IMR-90 (cell line): Measurements from ENCODE around the gene TNKS1BP1. TPM values are rescaled to one million over a fixed set of nuclear protein-coding genes. Genes with fewer than 3 reads are reported as not detected.

Source experiments
- ATAC-seq: fragments of 200-7000 bp; cut with Tn5 transposase; 2 replicates; pipeline ENCODE4 v1.9.1; 2020; ENCODE audit warnings: low read depth, mild to moderate bottlenecking, moderate library complexity
- BruUV-seq: library from RNA; stranded (reverse); fragments of 400-500 nt; replicated peaks from 2 replicates; lab custom pipeline; 2021; lab: Mats Ljungman, UMichigan
- CTCF ChIA-PET: fragments of 300-600 bp; formaldehyde crosslinking; extraction: SDS; loops from one replicate; lab custom pipeline; 2021; ENCODE audit warnings: antibody characterized with exemption; lab: Yijun Ruan, JAX
- POLR2A ChIA-PET: fragments of 300-600 bp; sonication (Branson Sonifier 250); formaldehyde crosslinking; loops from one replicate; lab custom pipeline; 2022; ENCODE audit warnings: antibody characterized with exemption; ENCODE audit not compliant: unreplicated experiment; lab: Charles Lee
- DNase-seq: peaks from one replicate; pipeline ENCODE4 v3.0.0; 2013
- H2AFZ ChIP-seq: replicated peaks from 2 replicates; pipeline ENCODE3; 2013; ENCODE audit warnings: low read length, mild to moderate bottlenecking; ENCODE audit not compliant: poor library complexity
- H2AK5ac ChIP-seq: 2 replicates; pipeline ENCODE4 v1.6.1; 2013; ENCODE audit warnings: low read depth, low read length, inconsistent platforms
- H2AK9ac ChIP-seq: replicated peaks from 2 replicates; pipeline ENCODE3; 2013; ENCODE audit warnings: mild to moderate bottlenecking, low read depth, low read length, moderate library complexity; ENCODE audit not compliant: poor library complexity
- H2BK120ac ChIP-seq: 2 replicates; pipeline ENCODE4 v1.6.1; 2013; ENCODE audit warnings: low read depth, low read length, inconsistent platforms
- H2BK15ac ChIP-seq: 3 replicates; pipeline ENCODE4 v1.6.1; 2013; ENCODE audit warnings: low read depth, low read length, inconsistent platforms
- H2BK20ac ChIP-seq: 2 replicates; pipeline ENCODE4 v1.6.1; 2013; ENCODE audit warnings: low read depth, mild to moderate bottlenecking, inconsistent platforms, low read length, moderate library complexity
- H2BK5ac ChIP-seq: 2 replicates; pipeline ENCODE4 v1.6.1; 2013; ENCODE audit warnings: mild to moderate bottlenecking, low read depth, low read length, inconsistent platforms; ENCODE audit not compliant: poor library complexity, severe bottlenecking
- H3K14ac ChIP-seq: replicated peaks from 2 replicates; pipeline ENCODE4 v1.6.1; 2013; ENCODE audit warnings: low read depth, low read length, inconsistent platforms
- H3K18ac ChIP-seq: 2 replicates; pipeline ENCODE4 v1.6.1; 2013; ENCODE audit warnings: low read depth, low read length, control low read depth
- H3K23ac ChIP-seq: 2 replicates; pipeline ENCODE4 v1.6.1; 2013; ENCODE audit warnings: low read depth, low read length, inconsistent platforms
- H3K27ac ChIP-seq: 2 replicates; pipeline ENCODE4 v1.5.1; 2013; ENCODE audit warnings: mild to moderate bottlenecking, control low read depth, low read length; ENCODE audit not compliant: insufficient read depth
- H3K27me3 ChIP-seq: 2 replicates; pipeline ENCODE4 v1.6.1; 2013; ENCODE audit warnings: low read length; ENCODE audit not compliant: control insufficient read depth, insufficient read depth
- H3K36me3 ChIP-seq: 2 replicates; pipeline ENCODE4 v1.6.1; 2013; ENCODE audit warnings: low read length, mixed read lengths; ENCODE audit not compliant: control insufficient read depth, insufficient read depth
- H3K4ac ChIP-seq: 2 replicates; pipeline ENCODE4 v1.6.1; 2013; ENCODE audit warnings: low read depth, low read length, inconsistent platforms
- H3K4me1 ChIP-seq: 2 replicates; pipeline ENCODE4 v1.6.1; 2013; ENCODE audit warnings: low read length, mixed read lengths; ENCODE audit not compliant: control insufficient read depth, insufficient read depth
- H3K4me2 ChIP-seq: 2 replicates; pipeline ENCODE4 v1.6.1; 2013; ENCODE audit warnings: low read depth, mild to moderate bottlenecking, control low read depth, low read length, moderate library complexity
- H3K4me3 ChIP-seq: 2 replicates; pipeline ENCODE4 v1.5.1; 2013; ENCODE audit warnings: low read depth, mild to moderate bottlenecking, control low read depth, low read length, moderate library complexity; ENCODE audit not compliant: insufficient read depth
- H3K56ac ChIP-seq: 2 replicates; pipeline ENCODE4 v1.6.1; 2013; ENCODE audit warnings: low read length, inconsistent platforms; ENCODE audit not compliant: insufficient read depth; ENCODE audit errors: extremely low read depth
- H3K79me1 ChIP-seq, 2 experiments: 2 replicates each; pipeline ENCODE4 v1.6.1; 2013; ENCODE audit warnings: low read length in 2 of 2, inconsistent platforms in 1 of 2, low read depth in 1 of 2
- H3K9ac ChIP-seq: 2 replicates; pipeline ENCODE4 v1.6.1; 2013; ENCODE audit warnings: low read depth, low read length, control low read depth
- H3K9me1 ChIP-seq: 2 replicates; pipeline ENCODE4 v1.6.1; 2013; ENCODE audit warnings: low read length, inconsistent platforms; ENCODE audit not compliant: insufficient read depth
- H3K9me3 ChIP-seq: 2 replicates; pipeline ENCODE4 v1.6.1; 2013; ENCODE audit warnings: low read length; ENCODE audit not compliant: control insufficient read depth, insufficient read depth
- H4K20me1 ChIP-seq: 2 replicates; pipeline ENCODE4 v1.6.1; 2013; ENCODE audit warnings: low read length, inconsistent platforms; ENCODE audit not compliant: insufficient read depth
- H4K5ac ChIP-seq: 2 replicates; pipeline ENCODE4 v1.6.1; 2013; ENCODE audit warnings: mild to moderate bottlenecking, low read depth, low read length, control low read depth
- H4K8ac ChIP-seq, 2 experiments: 2 replicates each; pipeline ENCODE4 v1.6.1; 2013; ENCODE audit warnings: low read depth in 2 of 2, low read length in 2 of 2, control low read depth in 1 of 2, inconsistent platforms in 1 of 2
- H4K91ac ChIP-seq: 2 replicates; pipeline ENCODE4 v1.6.1; 2013; ENCODE audit warnings: low read depth, low read length, inconsistent platforms; ENCODE audit not compliant: insufficient read depth
- CEBPB ChIP-seq: IDR thresholded peaks from 2 replicates; pipeline ENCODE4 v1.6.1; 2012; ENCODE audit warnings: low read depth, low read length, improper control_type of control experiment
- CHD1 ChIP-seq: IDR thresholded peaks from 2 replicates; pipeline ENCODE4 v1.6.1; 2012; ENCODE audit warnings: low read depth, low read length, improper control_type of control experiment
- FOS ChIP-seq: fragments of 150-350 bp; IDR thresholded peaks from 2 replicates; pipeline ENCODE4 v1.6.1; 2016; ENCODE audit warnings: low read depth, low read length
- MAFK ChIP-seq: IDR thresholded peaks from 2 replicates; pipeline ENCODE4 v1.6.1; 2012; ENCODE audit warnings: low read depth, low read length, improper control_type of control experiment
- MXI1 ChIP-seq: IDR thresholded peaks from 2 replicates; pipeline ENCODE4 v1.6.1; 2012; ENCODE audit warnings: low read depth, mild to moderate bottlenecking, low read length, moderate library complexity, borderline replicate concordance
- NFE2L2 ChIP-seq: fragments of 150-350 bp; IDR thresholded peaks from 2 replicates; pipeline ENCODE4 v1.6.1; 2016; ENCODE audit warnings: low read depth, mild to moderate bottlenecking, low read length
- POLR2A ChIP-seq: IDR thresholded peaks from 2 replicates; pipeline ENCODE4 v1.6.1; 2012; ENCODE audit warnings: mild to moderate bottlenecking, low read depth, low read length
- RAD21 ChIP-seq: IDR thresholded peaks from 2 replicates; pipeline ENCODE4 v1.6.1; 2012; ENCODE audit warnings: low read length, improper control_type of control experiment
- RCOR1 ChIP-seq: IDR thresholded peaks from 2 replicates; pipeline ENCODE4 v1.6.1; 2012; ENCODE audit warnings: mild to moderate bottlenecking, low read length, improper control_type of control experiment; ENCODE audit not compliant: insufficient replicate concordance
- RFX5 ChIP-seq: IDR thresholded peaks from 2 replicates; pipeline ENCODE4 v1.8.0; 2012; ENCODE audit warnings: low read depth, mild to moderate bottlenecking, low read length, moderate library complexity
- dilution Hi-C: fragments of 300-500 bp; cut with HindIII; formaldehyde crosslinking; loops from one replicate; pipeline ENCODE4 v1.14.3; 2018; ENCODE audit warnings: low sequenced_read_pairs; ENCODE audit not compliant: unreplicated experiment
- in situ Hi-C: fragments of 300-500 bp; cut with MboI; formaldehyde crosslinking; loops from 3 replicates; pipeline ENCODE4 v1.14.3; 2019; ENCODE audit warnings: low sequenced_read_pairs, inconsistent platforms, mixed read lengths
- intact Hi-C: fragments of 100-400 bp; cut with micrococcal nuclease; formaldehyde crosslinking; loops from 2 replicates; pipeline ENCODE4 v1.10.0; 2022
- polyA plus RNA-seq, 3 experiments: library from polyadenylated mRNA; depleted of rRNA; stranded (reverse); fragments of >200 nt; gene quantifications; 2 replicates each; pipeline ENCODE4 v1.2.3, GENCODE V29; 2012; ENCODE audit warnings: low replicate concordance in 1 of 3
- total RNA-seq: library from RNA; depleted of rRNA; stranded (reverse); fragments of >200 nt; gene quantifications from 2 replicates; pipeline ENCODE4 v1.2.3, GENCODE V29; 2012
- TF ChIP-seq, protein P1 (sequence below): fragments of 150-350 bp; IDR thresholded peaks from 2 replicates; pipeline ENCODE4 v1.6.1; 2016; ENCODE audit warnings: low read depth, mild to moderate bottlenecking, low read length, moderate library complexity, borderline replicate concordance

The TNKS1BP1 gene
- total and polyA plus RNA-seq, 2 of the 4 experiments (the other 2 are of a cell fraction): 31.7 to 71.4 TPM

DNA sequence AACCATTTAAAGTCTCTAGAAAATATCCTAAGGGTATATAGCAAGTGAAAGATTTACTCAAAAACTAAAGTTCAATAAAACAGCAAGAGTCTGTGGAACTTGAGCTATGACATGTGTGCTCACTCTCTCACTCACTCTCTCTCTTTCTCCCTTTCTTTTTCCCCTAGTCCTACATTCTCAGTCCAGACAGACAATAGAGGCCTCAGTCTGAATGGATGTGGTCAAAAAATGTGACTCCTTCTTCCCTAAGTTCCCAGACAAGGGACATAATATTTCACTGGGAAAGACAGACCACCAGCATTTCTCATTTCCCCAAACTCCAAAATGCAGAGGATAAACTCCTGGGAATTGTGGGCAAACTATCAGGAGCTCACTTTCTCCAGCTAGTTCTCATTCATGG, 70.1 kb downstream of the TNKS1BP1 start:
- H3K4me2 ChIP-seq: no peak overlapping the region

More for the DNA sequence above, 70.1 kb downstream of the TNKS1BP1 start:
- Histone ChIP-seq H3K79me1 (no peaks in the 10 kb centered on the region), H4K5ac (peak overlapping the region; percentile 59; the same call in 1 of the 2 replicates), H4K91ac (peak overlapping the region; percentile 54), H4K20me1 (no peaks in the 10 kb centered on the region), H3K27me3 (no peaks in the 10 kb centered on the region), H3K4me3 (no peak overlapping the region), H3K9me1 (no peaks in the 10 kb centered on the region), H3K18ac (peak overlapping the region; percentile 66; the same call in 1 of the 2 replicates), H2AK5ac (no peak overlapping the region; the same call in 1 of the 2 replicates), H3K56ac (no peak overlapping the region), H3K27ac (no peak overlapping the region), H3K23ac (peak overlapping the region; percentile 89; the same call in 1 of the 2 replicates), H3K9ac (no peak overlapping the region), H2BK20ac (peak overlapping the region; percentile 87), H2BK15ac (peak overlapping the region; percentile 29; the same call in 1 of the 3 replicates), H3K9me3 (peaks cover 1% of the 10 kb centered on the region; the same call in 1 of the 2 replicates), H2BK120ac (peak overlapping the region; percentile 88), H3K36me3 (no peaks in the 10 kb centered on the region), H2BK5ac (peak overlapping the region; percentile 76), H3K14ac (peak overlapping the region; percentile 71), H2AK9ac (no peak overlapping the region), H3K4me1 (peaks cover 2% of the 10 kb centered on the region), H4K8ac (peak overlapping the region in 1 of 2 experiments; percentile 65; a peak in 1 of 4 replicates), H2AFZ (no peak overlapping the region), H3K4ac (peak overlapping the region; percentile 54)
- DNase-seq: no peak
- no peak for ATAC-seq
- intact Hi-C loops: loop anchor here (2.0 kb wide), 1 partner anchor 182 kb away; no protein-coding TSS in a partner anchor
- CTCF ChIA-PET: interaction anchor here (1.4 kb wide), 1 partner anchor 413 kb away, joined by 3 read pairs; no protein-coding TSS in a partner anchor
- TF ChIP-seq, protein P1, sequence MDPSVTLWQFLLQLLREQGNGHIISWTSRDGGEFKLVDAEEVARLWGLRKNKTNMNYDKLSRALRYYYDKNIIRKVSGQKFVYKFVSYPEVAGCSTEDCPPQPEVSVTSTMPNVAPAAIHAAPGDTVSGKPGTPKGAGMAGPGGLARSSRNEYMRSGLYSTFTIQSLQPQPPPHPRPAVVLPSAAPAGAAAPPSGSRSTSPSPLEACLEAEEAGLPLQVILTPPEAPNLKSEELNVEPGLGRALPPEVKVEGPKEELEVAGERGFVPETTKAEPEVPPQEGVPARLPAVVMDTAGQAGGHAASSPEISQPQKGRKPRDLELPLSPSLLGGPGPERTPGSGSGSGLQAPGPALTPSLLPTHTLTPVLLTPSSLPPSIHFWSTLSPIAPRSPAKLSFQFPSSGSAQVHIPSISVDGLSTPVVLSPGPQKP: no peak
- TF ChIP-seq RCOR1: no peak
- TF ChIP-seq MAFK: no peak
- no peak for TF ChIP-seq POLR2A
- no peak for TF ChIP-seq CEBPB
- no peak for TF ChIP-seq MXI1
- TF ChIP-seq NFE2L2: no peak
- TF ChIP-seq RFX5: no peak
- no peak for TF ChIP-seq CHD1
- no peak for TF ChIP-seq FOS
- TF ChIP-seq RAD21: no peak
- POLR2A ChIA-PET: no interaction called here
- BruUV-seq: no TSS peak
- in situ Hi-C loops: loop anchor here (5.0 to 10.0 kb wide), 2 partner anchors 250 to 412 kb away; no protein-coding TSS in a partner anchor
- dilution Hi-C loops: no loop called here
